HG03457 (cell line): Measurements from ENCODE around the gene PLA2G4F.
"Not testable (repeated sequence)": the region's sequence is repeated elsewhere in the genome, so short reads cannot be mapped to it uniquely, and the experiment has no call there.

Experiments used
- ATAC-seq: cut with Tn5 transposase; IDR thresholded peaks from one replicate; pipeline ENCODE4 v1.9.1; 2021; ENCODE audit warnings: moderate number of reproducible peaks; ENCODE audit not compliant: unreplicated experiment

Gene PLA2G4F

GRCh38 chr15:42104095-42104891 lies 52.1 kb downstream of the PLA2G4F start:
- no peak for ATAC-seq

- no peak for ATAC-seq
Observed at GRCh38 chr15:42102646-42103235, 53.7 kb downstream of the PLA2G4F start.

- no peak for ATAC-seq
Observed at GRCh38 chr15:42101861-42102260, 54.6 kb downstream of the PLA2G4F start.

DNA sequence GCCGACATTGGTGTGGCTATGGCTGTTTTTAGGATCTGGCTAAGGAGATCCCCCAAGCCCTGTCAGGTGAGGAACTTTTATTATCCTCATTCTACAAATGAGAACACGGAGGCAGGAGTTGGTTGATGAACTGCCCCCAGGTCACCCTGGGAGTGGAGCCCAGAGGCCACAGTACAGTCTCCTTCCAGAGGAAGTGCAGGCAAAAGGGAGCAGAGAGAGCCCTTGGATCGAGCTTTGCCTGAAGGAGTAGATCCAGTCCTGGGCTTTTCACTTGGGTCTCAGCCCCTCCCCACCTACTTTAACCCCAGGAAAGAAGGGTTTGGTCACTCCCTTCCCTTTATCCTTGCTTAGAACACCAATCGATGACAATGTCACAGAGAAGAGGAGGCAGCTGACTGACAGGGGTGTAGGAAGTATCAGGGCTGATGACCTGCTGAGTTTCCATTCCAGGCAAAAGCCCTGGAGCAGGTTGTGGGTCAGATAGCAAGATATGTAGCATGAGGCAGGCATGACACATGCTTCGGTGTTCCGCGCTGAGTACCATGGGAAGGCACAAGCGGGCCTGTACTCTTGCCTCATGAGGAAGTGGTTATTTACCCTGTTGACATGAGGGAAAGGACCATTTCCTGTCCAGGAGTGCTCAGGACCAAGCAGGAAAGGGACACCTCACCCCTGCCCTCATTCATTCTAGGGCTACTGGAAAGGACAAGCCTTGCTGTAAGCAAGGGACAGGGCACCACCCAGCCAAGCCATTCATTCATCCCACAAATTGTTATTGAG lies 56.2 kb downstream of the PLA2G4F start:
- ATAC-seq: no peak

GRCh38 chr15:42097018-42097417 lies 59.4 kb downstream of the PLA2G4F start:
- no peak for ATAC-seq

- ATAC-seq: no peak
Observed at GRCh38 chr15:42094512-42094963, 61.9 kb downstream of the PLA2G4F start, which contains the start of gene PLA2G4D. TSS of gene PLA2G4D (minus strand) at chr15:42094562. CDS start at chr15:42094459, 103 bp downstream.

GRCh38 chr15:42093966-42094365 lies 62.5 kb downstream of the PLA2G4F start:
- ATAC-seq: no peak

DNA sequence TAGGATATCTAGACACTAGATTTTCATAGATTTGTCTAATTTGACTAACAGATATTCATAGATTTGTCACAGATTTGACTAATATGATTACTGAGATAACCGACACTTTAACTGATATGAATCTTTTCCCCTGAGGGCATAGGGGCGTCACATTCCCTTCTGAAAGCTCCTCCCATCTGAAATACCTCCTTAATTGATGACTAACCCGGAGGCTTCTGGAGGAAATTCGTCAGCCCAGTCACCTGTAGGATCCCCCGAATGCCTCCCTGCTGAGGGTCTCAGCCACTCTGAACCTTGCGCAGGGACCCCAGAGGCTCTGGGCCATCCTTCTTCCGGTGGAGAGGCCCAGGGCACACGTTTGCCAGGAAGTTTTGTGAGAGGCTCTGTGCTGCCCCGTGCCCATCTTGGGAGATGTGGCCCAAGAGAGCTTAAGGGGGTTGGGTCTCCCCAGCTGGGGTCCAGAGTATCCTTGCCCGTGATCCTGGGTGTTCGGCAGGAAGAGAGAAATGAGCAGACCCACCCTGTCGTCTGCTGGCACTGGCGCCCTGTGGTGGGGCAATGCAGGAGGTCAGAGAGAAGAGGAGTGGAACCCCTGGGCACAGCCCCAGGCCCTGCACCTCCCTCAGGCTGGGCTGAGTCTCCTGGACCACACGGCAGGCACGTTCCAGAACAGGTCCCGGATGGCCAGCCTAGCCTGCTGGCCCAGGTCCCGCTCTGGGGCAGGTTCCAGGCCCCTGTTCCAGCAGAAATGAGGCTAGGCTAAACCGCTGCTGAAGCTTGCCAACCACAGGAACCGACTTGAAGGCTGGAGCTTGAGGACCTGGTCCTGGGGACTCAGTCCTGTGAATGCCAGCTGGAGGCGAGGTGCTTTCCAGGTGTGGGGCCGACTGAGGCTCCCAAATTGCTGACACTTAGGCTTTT lies 63.8 kb downstream of the PLA2G4F start:
- no peak for ATAC-seq

- ATAC-seq: not testable (repeated sequence)
Observed at GRCh38 chr15:42091753-42092397, 64.6 kb downstream of the PLA2G4F start.

GRCh38 chr15:42090781-42091180 lies 65.7 kb downstream of the PLA2G4F start:
- no peak for ATAC-seq

DNA sequence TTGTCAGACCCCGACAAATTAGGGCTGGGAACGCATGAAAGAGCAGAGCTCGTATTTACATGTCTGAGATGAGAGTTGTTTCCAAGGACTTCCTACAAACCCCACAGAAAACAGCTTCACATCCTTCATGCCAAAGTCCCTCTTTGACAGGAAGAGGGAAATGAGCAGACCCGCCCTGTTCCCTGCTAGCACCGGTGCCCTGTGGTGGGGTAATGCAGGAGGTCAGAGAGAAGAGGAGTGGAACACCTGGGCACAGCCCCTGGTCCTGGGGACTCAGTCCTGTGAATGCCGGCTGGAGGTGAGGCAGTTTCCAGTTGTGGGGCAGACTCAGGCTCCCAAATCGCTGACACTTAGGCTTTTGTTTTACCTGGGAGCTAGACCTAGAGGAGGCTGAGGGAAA lies 66.1 kb downstream of the PLA2G4F start:
- no peak for ATAC-seq

DNA sequence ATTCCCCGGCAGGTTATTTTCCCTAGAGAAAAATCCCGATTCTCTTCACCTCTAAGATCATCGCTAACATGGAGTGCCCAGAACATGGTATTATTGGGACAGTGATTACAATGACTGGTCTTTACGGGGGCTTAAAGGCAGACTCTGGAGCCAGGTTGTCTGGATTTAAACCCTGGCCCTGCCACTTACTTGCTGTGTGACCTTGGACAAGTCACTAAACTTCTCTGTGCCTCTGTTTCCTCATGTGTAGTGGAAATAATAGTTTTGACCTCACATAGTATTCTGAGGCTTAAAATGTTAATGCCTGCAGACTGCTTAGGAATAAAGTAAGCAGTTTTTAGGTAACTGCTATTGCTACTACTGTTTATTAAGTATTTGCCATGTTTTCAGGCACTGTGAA lies 66.5 kb downstream of the PLA2G4F start:
- no peak for ATAC-seq
